Activated CD4-positive, alpha-beta memory T cell treated with anti-CD3 and anti-CD28 coated beads for 36 hours (primary cell): ENCODE results near the gene FHDC1. TPM values are rescaled to one million over a fixed set of nuclear protein-coding genes. Genes with fewer than 3 reads are reported as not detected.

Source experiments
- CTCF ChIA-PET: fragments of 350-600 bp; sonication (Branson Sonifier 250); formaldehyde crosslinking; loops from one replicate; lab custom pipeline; 2021; ENCODE audit warnings: antibody characterized with exemption, inconsistent platforms; lab: Charles Lee
- POLR2A ChIA-PET: fragments of 350-600 bp; sonication (Branson Sonifier 250); formaldehyde crosslinking; loops from one replicate; lab custom pipeline; 2021; ENCODE audit warnings: antibody characterized with exemption; lab: Charles Lee
- DNase-seq: peaks from one replicate; pipeline ENCODE4 v3.0.0-alpha.2; 2020
- H3K27ac Mint-ChIP-seq: one replicate; pipeline ENCODE4 v1.8.0; 2021; ENCODE audit warnings: mixed read lengths
- H3K27me3 Mint-ChIP-seq: one replicate; pipeline ENCODE4 v1.8.0; 2021; ENCODE audit warnings: mixed read lengths
- H3K36me3 Mint-ChIP-seq: one replicate; pipeline ENCODE4 v1.8.0; 2021; ENCODE audit warnings: mixed read lengths
- H3K4me1 Mint-ChIP-seq: one replicate; pipeline ENCODE4 v1.8.0; 2021; ENCODE audit warnings: low read depth, mixed read lengths
- H3K4me3 Mint-ChIP-seq: one replicate; pipeline ENCODE4 v1.8.0; 2021; ENCODE audit warnings: mild to moderate bottlenecking, mixed read lengths
- H3K9me3 Mint-ChIP-seq: one replicate; pipeline ENCODE4 v1.8.0; 2021; ENCODE audit warnings: mixed read lengths
- intact Hi-C: fragments of 100-400 bp; cut with micrococcal nuclease; formaldehyde crosslinking; loops from one replicate; pipeline ENCODE4 v1.15.1; 2023
- total RNA-seq, 2 experiments: library from RNA; stranded (reverse); gene quantifications; one replicate each; pipeline ENCODE4 v1.2.3, GENCODE V29; 2021

FHDC1 gene
- total RNA-seq, 2 experiments from 2014 or later = 0.07 TPM

- no peak overlapping the region for H3K4me3 Mint-ChIP-seq
- no peaks in the 10 kb centered on the region for H3K4me1 Mint-ChIP-seq
- ChIA-PET POLR2A (no interaction called here), CTCF (no interaction called here)
- H3K9me3 Mint-ChIP-seq = no peaks in the 10 kb centered on the region
- intact Hi-C loops = no loop called here
- H3K36me3 Mint-ChIP-seq = no peaks in the 10 kb centered on the region
- H3K27ac Mint-ChIP-seq = no peak overlapping the region
- no peaks in the 10 kb centered on the region for H3K27me3 Mint-ChIP-seq
- DNase-seq = no peak
Measured at GRCh38 chr4:152961773-152962115, 25.6 kb downstream of the FHDC1 start.

GRCh38 chr4:152962150-152962549, 26.0 kb downstream of the FHDC1 start:
- DNase-seq = no peak
- no peak overlapping the region for H3K4me3 Mint-ChIP-seq
- no peaks in the 10 kb centered on the region for H3K4me1 Mint-ChIP-seq
- H3K27me3 Mint-ChIP-seq = no peaks in the 10 kb centered on the region
- intact Hi-C loops = no loop called here
- no peak overlapping the region for H3K27ac Mint-ChIP-seq
- ChIA-PET CTCF (no interaction called here), POLR2A (no interaction called here)
- no peaks in the 10 kb centered on the region for H3K36me3 Mint-ChIP-seq
- no peaks in the 10 kb centered on the region for H3K9me3 Mint-ChIP-seq

- no peak for DNase-seq
Measured at GRCh38 chr4:152964335-152964734, 28.2 kb downstream of the FHDC1 start.

GRCh38 chr4:152965611-152966010, 29.5 kb downstream of the FHDC1 start:
- Mint-ChIP-seq H3K9me3 (no peaks in the 10 kb centered on the region), H3K4me1 (no peaks in the 10 kb centered on the region), H3K27me3 (no peaks in the 10 kb centered on the region), H3K27ac (no peak overlapping the region), H3K36me3 (no peaks in the 10 kb centered on the region), H3K4me3 (no peak overlapping the region)
- POLR2A ChIA-PET = no interaction called here
- CTCF ChIA-PET = no interaction called here
- intact Hi-C loops = no loop called here
- DNase-seq = no peak

More at GRCh38 chr4:152964335-152964734, 28.2 kb downstream of the FHDC1 start:
- H3K36me3 Mint-ChIP-seq = no peaks in the 10 kb centered on the region
- H3K9me3 Mint-ChIP-seq = no peaks in the 10 kb centered on the region
- ChIA-PET POLR2A (interaction anchor here (0.8 kb wide), 1 partner anchor 157 kb away, joined by 4 read pairs; no protein-coding TSS in a partner anchor), CTCF (no interaction called here)
- intact Hi-C loops = no loop called here
- no peaks in the 10 kb centered on the region for H3K4me1 Mint-ChIP-seq
- H3K4me3 Mint-ChIP-seq = no peak overlapping the region
- no peak overlapping the region for H3K27ac Mint-ChIP-seq
- no peaks in the 10 kb centered on the region for H3K27me3 Mint-ChIP-seq

GRCh38 chr4:152967907-152968306, 31.8 kb downstream of the FHDC1 start:
- H3K4me3 Mint-ChIP-seq = no peak overlapping the region
- ChIA-PET POLR2A (no interaction called here), CTCF (no interaction called here)
- no peaks in the 10 kb centered on the region for H3K27me3 Mint-ChIP-seq
- intact Hi-C loops = no loop called here
- no peaks in the 10 kb centered on the region for H3K9me3 Mint-ChIP-seq
- H3K27ac Mint-ChIP-seq = no peak overlapping the region
- no peaks in the 10 kb centered on the region for H3K4me1 Mint-ChIP-seq
- no peaks in the 10 kb centered on the region for H3K36me3 Mint-ChIP-seq
- no peak for DNase-seq

- no peaks in the 10 kb centered on the region for H3K27me3 Mint-ChIP-seq
- ChIA-PET POLR2A (no interaction called here), CTCF (no interaction called here)
- intact Hi-C loops = no loop called here
- no peaks in the 10 kb centered on the region for H3K4me1 Mint-ChIP-seq
- H3K27ac Mint-ChIP-seq = no peak overlapping the region
- no peak for DNase-seq
- H3K4me3 Mint-ChIP-seq = no peak overlapping the region
- H3K9me3 Mint-ChIP-seq = no peaks in the 10 kb centered on the region
- no peaks in the 10 kb centered on the region for H3K36me3 Mint-ChIP-seq
Measured at GRCh38 chr4:152968806-152969394, 32.8 kb downstream of the FHDC1 start.

- no peak overlapping the region for H3K27ac Mint-ChIP-seq
- intact Hi-C loops = no loop called here
- POLR2A ChIA-PET = no interaction called here
Measured at GRCh38 chr4:152970102-152970820, 34.1 kb downstream of the FHDC1 start.

GRCh38 chr4:152971053-152971452, 34.9 kb downstream of the FHDC1 start:
- Mint-ChIP-seq H3K27ac (no peak overlapping the region), H3K4me1 (no peaks in the 10 kb centered on the region), H3K9me3 (no peaks in the 10 kb centered on the region), H3K27me3 (no peaks in the 10 kb centered on the region), H3K36me3 (no peaks in the 10 kb centered on the region), H3K4me3 (no peak overlapping the region)
- ChIA-PET POLR2A (no interaction called here), CTCF (no interaction called here)
- DNase-seq = no peak
- intact Hi-C loops = no loop called here

More at GRCh38 chr4:152970102-152970820, 34.1 kb downstream of the FHDC1 start:
- H3K4me1 Mint-ChIP-seq = no peaks in the 10 kb centered on the region
- DNase-seq = no peak
- CTCF ChIA-PET = no interaction called here
- H3K27me3 Mint-ChIP-seq = no peaks in the 10 kb centered on the region
- H3K9me3 Mint-ChIP-seq = no peaks in the 10 kb centered on the region
- H3K4me3 Mint-ChIP-seq = no peak overlapping the region
- no peaks in the 10 kb centered on the region for H3K36me3 Mint-ChIP-seq

GRCh38 chr4:152972821-152973628, 36.9 kb downstream of the FHDC1 start:
- H3K27me3 Mint-ChIP-seq = no peaks in the 10 kb centered on the region
- intact Hi-C loops = no loop called here
- no peaks in the 10 kb centered on the region for H3K36me3 Mint-ChIP-seq
- no peak overlapping the region for H3K4me3 Mint-ChIP-seq
- ChIA-PET POLR2A (no interaction called here), CTCF (no interaction called here)
- H3K4me1 Mint-ChIP-seq = no peaks in the 10 kb centered on the region
- no peaks in the 10 kb centered on the region for H3K9me3 Mint-ChIP-seq
- DNase-seq = no peak
- H3K27ac Mint-ChIP-seq = no peak overlapping the region

GRCh38 chr4:152973629-152974467, 37.7 kb downstream of the FHDC1 start:
- DNase-seq = no peak
- no peaks in the 10 kb centered on the region for H3K27me3 Mint-ChIP-seq
- no peak overlapping the region for H3K4me3 Mint-ChIP-seq
- intact Hi-C loops = no loop called here
- CTCF ChIA-PET = no interaction called here
- H3K27ac Mint-ChIP-seq = no peak overlapping the region
- H3K36me3 Mint-ChIP-seq = no peaks in the 10 kb centered on the region
- POLR2A ChIA-PET = no interaction called here
- H3K9me3 Mint-ChIP-seq = no peaks in the 10 kb centered on the region
- no peaks in the 10 kb centered on the region for H3K4me1 Mint-ChIP-seq

GRCh38 chr4:152974468-152975379, 38.6 kb downstream of the FHDC1 start:
- Mint-ChIP-seq H3K36me3 (no peaks in the 10 kb centered on the region), H3K27ac (no peak overlapping the region), H3K4me1 (no peaks in the 10 kb centered on the region), H3K4me3 (no peak overlapping the region), H3K9me3 (no peaks in the 10 kb centered on the region), H3K27me3 (no peaks in the 10 kb centered on the region)
- DNase-seq = no peak
- POLR2A ChIA-PET = no interaction called here
- CTCF ChIA-PET = no interaction called here
- intact Hi-C loops = no loop called here
